Stimulated activated CD8-positive, alpha-beta memory T cell treated with anti-CD3 and anti-CD28 coated beads, Interleukin-7, amount 100 ng/mL, for 4 hours (primary cell): ENCODE results near the gene CELA1.

ENCODE experiments used
- DNase-seq, 2 donors: peaks; one replicate each; pipeline ENCODE4 v3.0.0-alpha.2; 2020; ENCODE audit warnings: low read depth in 2 of 2

The CELA1 gene

DNA sequence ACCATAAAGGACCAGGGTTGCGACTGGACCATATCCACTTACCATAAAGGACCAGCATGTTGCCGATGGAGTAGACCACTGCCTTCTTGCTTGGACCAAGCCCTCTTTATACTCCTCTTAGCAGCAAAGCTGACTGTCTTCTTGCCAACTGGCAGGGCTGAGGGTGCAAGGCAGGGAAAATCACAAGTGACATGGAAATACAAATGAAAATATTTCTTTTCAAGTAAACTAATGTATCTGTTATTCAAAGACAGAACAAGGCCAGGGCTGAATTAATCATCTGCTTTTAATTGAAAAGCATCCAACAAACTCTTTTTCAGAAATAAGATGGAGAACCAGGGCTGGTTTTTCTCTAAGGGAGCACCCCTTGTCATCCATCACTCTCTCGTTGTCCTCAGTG lies at the start of gene CELA1:
Gene CELA1 (minus strand): TSS at position 99 of the 400 bp plus-strand sequence. CDS start 41 bp downstream, at position 58.
- no peak for DNase-seq

DNA sequence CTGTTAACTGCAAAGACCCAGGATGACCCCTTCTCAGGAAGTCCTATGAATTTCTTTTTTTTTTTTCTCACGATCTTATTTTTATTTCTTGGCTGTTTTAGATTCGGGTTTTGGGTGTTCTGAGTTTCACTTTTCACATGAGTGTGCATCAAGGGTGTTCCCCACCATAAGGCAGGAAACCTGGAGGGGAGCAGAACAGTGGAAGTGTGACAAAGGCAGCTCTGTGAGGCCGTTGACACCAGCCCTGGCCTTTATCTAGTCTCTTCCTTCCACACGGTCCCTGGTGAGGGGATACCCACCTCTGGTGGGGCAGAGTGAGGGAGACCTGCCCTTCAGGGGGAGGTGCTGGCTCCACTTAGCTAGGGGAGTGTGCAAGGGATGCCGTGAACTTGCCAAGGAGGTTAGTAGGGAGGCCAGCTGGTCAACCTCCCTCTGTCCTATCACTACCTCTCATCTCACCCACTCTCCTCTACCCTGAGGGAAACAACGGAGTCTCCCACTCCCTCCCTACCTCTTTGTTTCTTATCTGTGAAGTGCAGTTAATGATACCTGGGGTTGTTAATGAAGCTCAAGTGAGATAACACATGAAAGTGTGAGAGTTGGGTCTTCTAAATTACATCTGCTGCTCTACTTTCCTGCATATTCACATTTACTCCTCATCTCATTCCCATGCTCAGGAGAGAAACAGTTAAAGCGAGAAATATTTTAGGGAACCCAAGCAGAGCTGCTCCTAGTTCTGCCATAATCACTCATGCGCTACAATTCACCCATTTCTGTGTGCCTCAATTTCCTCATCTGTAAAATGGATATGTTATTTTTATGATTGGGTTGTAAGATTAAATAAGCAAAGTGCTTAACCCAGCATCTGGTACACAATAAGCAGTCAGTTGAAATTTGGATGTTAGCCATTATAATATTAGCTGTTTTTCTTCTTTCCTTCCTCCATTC lies 49.1 kb upstream of the CELA1 start:
- peak in 1 of 2 donors; percentile 17 for DNase-seq

DNA sequence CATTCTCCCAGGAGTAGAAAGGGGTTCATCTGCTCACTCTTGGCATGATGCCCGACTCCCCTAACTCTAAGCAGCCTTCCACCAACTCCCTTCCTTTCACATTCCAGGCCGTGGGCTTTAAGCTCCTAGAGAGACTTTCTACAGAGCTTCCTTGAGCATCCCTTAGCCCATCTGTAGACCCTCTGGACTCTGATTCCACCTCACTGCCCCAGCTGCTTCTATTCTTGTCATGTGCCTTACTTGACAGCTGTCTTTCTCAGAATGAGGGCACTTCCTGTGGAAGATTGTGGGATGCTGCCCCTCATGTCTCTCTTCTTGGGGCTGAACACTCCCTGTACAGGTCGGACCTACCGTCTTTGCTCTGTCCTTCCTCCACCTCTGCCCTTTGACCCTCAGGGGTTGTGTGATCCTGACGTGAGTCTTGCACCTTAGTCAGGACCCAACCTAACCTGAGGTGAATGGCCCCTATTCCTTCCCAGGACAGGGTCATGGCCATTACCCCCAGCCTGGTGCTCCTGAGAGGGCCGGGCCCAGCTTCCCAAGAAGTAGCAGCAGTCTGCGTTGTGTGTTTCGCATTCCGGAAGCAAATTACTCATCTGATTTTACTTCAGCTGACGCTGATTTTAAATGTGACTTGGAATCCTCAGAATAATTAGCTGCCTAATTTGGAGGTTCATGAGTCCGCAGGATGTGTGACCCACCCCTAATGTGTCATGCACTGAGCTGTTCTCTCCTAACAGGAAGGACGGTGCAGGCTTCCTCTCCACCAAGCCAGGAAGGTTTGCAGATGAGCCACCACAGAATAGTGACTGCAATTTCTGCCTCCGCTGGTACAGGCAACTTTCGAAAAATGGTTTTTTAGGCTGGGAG lies 47.4 kb upstream of the CELA1 start:
- DNase-seq: peak; percentile 57 to 59

DNA sequence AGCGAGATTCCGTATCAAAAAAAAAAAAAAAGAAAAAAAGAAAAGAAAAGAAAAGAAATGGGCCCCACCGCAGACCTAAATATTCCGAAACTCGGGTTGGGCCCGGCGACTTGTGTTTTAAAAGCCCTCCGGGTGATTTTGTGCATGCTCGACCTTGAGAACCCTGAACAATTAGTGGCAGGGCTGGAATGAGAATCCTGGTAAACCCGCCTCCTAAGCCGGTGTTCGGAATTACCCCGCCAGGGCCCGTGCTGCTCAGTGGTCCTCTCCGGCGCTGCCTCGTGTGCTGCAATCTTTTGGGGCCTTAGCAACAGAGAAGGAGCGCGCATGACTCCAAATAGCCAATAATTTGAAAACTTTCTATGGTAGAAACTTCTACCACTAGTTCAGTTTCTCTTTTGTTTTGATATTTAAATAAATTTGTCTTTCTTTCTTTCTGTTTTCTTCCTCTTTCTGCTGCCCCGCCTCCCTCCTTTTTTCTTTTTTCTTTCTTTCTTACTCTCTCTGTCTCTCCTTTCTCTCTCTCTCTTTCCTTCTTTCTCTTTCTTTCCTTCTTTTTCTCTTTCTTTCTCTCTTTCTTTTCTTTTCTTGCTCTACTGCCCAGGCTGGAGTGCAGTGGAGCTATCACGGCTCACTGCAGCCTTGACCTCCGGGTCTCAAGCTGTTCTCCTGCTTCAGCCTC lies 46.2 kb upstream of the CELA1 start:
- DNase-seq: no peak

DNA sequence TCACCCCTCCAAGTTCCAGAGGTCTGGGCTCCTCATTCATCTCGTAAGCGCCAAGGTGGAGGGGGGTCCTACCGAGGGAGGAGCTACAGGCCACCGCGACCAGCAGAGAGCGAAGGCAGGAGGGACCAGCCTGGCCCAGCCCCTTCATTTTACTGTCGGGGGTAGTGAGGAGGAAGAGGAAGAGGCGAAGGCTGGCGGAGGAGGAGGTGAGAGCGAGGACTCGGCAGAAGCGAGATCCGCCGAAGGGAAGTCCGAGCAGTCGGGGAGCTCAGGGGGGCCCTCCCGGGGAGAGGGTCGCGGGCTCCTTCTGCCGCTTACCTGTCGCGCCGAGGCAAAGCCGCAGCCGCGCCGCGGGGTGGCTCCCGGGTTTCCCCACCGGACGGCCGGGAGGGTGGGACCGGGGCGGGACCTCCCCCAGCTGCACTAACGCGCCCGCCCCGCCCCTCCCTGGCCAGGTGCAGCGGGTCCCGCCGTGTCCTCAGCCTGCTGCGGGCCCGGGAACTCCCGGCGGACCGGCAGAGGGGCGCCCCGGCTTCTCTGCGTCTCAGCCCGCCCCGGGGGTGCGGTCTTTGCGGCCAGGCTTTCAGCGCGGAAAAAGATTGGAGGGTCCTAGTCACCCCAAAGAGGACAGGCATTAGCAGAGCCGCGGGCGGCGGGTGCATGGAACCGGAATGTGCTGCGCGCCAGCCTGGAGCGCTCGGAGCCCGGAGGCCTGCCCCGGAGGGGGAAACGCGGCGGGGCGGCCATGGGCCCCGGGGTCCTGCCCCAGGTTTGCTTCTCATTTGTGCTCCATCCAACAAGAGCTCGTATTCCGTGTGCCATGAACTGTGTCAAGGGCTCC lies 45.0 kb upstream of the CELA1 start, which contains the start of gene GALNT6:
Gene GALNT6 (minus strand): TSS at position 124 of the 841 bp plus-strand sequence. CDS start 11,625 bp downstream, outside the sequence.
- peak; percentile 32 to 70 for DNase-seq

DNA sequence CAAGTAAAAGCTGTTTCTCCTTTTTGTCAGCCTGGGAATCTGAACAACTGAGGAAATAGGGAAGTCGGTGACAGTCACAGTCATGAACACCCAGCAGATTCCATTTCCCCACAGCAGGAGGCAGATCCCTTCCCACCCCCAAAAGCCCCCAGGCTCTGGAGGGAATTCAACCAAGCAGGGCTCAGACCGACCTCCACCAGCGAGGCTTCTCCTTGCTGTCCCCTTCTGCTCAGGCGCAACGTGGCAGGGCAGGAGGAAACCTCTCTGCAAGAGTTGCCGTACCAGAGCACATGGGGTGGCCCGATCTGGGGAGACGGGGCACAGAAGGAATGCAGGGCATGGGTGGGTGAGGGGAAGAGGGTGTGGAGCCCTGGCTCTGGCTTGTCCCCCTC lies 44.4 kb upstream of the CELA1 start:
- no peak for DNase-seq

DNA sequence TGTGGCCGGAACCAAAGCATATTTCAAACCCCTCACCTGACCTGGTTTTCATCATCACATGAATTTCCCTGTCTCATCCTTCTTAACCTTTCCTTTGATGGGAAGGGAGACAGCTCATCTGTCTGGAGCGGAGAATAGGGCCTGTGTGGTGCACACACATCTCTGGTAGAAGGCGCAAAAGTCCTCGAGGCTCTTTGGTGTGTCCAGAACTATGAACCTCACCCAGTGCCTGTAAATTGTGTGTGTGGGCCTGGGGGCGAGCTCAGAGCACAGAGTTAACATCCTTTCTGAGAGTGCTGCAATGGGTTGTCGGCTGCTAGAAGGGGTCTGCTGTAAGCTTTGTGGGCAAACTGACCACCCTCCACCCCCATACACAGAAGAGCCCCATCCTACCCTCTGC lies 44.0 kb upstream of the CELA1 start:
- DNase-seq: no peak

DNA sequence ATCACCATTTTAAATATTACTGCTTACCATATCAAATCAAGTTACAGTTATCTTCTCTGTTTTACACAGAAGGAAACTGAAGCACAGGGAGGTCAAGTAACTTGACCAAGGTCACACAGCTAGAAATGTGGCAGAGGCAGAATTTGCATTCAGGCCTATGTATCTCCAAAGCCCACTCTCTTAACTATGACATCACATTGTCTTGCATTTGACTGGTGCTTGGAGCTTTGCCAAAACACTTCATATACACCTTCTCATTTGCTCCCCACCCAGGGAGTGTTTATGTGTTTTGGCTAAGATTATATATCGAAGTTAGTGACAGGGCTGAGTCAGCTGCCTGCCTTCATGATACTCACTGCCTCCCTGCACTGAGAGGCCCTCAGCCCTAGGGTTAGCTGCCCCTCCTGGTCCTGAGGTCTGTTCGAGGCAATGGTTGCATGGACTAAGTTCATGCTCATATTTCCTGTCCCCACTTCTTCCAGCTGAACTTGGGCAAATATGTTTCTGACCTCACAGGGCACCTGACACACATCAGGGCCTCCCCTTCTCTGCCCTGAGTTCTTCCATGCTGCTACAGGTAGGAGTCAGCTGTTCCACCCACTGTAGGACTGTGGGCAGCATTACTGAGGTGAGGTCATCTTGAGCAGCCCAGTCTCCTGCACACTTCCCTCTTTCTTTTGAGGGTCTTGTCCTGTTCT lies 43.0 kb upstream of the CELA1 start:
- no peak for DNase-seq

DNA sequence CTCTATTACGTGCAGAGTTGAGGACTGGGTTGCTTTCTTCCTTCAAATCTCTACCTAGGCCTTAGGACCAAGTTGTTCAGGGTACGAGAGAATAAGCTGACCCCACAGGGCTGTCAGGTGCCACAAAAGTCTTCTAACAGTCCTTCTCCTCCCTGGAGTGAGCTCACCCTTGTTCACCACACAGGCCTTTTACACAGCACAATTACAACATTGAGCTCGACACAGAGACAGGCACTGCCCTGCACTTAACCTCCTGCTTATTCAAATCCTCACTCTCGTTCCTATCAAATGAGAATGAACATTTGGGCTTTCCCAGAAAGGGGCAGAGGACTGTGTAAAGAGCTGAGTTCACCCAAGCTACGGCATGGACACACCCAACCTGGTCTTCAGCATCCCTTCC lies 42.4 kb upstream of the CELA1 start:
- no peak for DNase-seq

DNA sequence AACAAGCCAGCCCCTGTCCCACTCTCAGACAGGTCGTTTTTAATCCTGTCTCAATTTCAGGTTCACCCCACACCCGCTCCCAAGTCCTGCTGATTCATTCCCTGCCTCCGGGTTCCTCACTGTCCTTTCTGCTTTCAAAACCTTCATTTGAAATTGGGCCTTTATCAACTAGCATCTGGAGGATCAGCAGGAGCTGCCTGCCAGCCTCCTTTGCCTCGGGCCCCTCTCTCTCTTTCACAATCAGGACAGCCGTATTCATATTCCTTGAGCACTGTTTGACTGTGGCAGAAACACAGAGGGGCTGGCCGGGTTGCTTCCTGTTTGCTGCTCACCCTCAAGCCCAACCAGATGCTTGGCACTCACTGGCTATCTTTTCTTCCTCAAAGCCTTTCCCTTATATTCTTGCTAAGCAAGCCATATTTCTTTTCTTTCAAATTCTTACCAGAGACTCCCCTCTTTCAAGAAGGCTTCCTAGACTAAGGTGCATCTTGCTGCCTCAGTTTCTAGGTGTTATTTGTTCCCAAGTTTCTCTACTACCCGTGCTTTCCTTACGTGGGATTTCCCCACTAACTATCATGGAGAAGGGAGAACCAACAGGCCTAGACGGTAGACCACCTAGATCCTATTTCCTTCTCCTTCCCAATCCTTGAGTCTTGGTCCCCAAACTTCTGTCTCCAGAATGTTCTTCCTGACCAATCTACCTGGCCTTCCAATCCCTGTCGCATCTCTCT lies 41.8 kb upstream of the CELA1 start:
- no peak for DNase-seq

DNA sequence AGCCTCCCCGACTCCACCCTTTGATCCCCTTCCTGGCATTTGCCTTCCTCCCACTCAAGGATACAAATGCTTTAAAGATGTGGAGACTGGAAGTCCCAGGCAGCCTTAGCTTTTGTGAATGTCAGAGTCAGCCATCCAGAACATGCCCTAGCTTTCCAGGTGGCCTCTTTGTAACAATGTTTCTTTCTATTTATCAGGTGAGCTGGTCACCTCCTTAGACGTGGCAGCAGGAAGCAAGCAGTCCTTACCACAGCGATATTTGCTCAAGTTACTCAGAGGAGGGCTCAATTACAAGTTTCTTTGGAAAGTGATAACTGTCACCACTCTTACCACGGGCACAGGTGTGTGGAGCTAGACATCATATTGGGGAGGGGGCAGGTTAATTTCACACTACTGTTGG lies 39.9 kb upstream of the CELA1 start:
- DNase-seq: no peak

DNA sequence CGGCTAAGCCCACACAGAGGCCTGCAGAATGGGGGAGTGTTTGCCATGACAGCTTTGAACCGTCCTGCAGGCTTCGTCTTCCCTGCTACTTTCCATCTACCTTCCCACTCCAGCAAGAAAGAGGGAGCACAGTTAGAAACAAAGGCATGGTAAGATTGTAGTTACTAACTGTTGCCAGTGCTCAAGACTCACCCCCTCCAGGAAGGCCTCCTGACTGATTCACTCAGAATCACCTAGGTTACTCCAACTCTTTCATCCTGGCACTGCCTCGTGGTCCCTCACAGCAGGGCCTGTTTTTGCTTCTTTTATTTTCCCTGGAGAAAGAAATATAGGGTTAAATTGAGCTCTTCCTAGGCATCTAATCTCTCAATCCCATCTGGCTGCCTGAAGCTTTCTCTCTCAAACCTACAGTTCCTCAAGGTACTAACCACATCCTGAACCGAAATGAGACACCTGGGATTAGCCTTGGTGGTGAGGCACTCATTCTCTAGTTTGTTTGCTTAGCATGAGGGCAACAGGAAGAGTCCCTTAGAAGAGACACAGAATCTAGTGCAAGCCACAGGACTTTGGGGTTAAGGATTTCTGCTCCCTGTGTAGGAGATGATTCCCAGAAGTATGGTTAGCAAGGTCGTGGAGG lies 36.9 kb upstream of the CELA1 start:
- DNase-seq: no peak

DNA sequence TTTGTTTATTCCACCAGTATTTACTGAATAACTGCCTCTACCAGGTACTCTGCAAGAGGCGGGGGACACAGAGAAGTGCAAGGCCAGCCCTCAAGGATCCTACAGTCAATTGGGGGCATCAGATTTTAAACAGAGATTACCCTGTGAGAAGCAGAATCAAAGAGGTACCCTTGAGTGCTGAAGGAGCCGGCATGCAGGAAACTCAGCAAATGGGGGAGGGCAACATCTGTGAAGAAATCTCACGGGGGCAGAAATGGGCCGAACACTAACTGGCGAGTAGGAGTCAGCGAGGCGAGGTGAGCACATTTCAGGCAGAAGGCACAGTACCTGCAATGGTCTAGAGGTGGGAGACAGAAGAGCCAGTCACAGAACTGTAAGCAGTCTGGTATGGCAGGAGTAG lies 35.7 kb upstream of the CELA1 start:
- DNase-seq: no peak

DNA sequence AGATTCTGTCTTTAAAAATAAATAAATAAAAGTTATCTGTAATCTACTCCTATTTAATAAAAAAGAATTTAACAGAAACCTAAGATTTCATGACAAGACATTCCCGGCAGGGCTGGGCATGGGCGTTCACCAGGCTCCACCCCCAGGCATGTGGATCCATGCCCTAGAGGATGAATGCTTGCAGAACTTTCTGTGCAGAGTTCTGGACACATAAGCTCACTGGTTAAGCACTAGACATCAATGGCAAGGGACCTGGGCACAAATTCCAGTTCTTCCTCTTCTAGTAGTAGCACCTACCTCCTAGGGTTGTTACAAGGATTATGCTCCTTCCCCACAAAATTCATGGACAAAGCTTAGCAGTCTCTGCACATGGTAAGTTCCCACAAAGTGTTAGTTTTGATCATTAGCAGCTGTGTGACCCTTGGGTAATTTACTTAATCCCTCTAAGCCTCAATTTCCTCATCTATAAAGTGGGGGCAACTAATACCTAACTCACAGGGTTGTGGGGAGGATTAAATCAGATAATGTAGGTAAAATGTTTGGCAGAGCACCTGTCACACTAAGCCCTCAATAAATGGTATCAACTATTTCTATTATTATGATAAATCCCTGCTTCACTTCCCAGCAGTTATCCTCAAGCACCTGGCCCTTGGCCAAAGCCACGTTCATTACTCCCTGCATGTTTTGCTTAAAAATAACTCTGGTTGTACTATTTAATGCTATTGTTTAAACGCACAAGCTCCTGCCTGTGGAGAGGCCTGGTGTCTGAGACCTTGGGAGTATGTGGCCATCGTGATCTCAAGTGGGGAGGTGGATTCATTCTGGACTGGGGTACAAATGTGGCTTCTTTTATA lies 35.0 kb upstream of the CELA1 start:
- no peak for DNase-seq

DNA sequence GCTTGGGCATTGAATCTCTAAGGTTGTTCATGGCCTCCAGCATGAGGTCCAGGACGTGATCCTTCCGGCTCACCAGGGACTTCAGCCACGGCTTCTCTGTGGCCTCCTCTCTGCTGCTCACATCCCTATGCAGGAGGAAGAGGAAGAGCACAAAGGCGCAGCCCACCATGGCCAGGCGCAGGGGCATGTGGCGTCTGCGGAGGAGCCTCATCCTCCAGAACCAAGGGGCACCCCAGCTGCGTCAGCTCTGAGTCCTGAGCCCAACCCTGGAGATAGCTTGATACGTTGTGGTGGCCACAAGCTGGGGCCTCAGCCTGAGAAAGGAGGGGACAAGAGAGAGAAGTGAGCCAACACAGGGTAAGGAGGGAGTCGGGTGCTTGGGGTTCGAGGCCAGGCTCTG lies 33.1 kb upstream of the CELA1 start:
- DNase-seq: no peak

DNA sequence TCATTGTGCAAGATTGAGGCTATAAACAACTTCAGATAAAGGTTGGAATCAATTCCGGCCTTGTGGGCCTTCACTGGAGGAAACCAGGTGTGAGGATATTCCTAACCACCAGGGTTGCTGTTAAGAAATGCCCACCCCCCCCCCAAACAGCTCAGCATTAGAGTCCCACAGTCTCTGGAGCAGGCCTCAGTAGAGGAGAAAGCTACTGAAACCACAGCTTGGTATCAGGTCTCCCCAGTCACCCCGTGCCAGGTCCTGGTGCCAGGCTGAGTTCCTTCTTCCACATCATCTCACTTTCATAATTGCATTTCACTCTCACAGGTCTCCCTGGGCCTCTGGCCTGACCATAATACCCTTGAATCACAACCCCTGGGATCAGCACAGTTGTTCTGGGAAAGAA lies 32.3 kb upstream of the CELA1 start:
- DNase-seq: no peak

DNA sequence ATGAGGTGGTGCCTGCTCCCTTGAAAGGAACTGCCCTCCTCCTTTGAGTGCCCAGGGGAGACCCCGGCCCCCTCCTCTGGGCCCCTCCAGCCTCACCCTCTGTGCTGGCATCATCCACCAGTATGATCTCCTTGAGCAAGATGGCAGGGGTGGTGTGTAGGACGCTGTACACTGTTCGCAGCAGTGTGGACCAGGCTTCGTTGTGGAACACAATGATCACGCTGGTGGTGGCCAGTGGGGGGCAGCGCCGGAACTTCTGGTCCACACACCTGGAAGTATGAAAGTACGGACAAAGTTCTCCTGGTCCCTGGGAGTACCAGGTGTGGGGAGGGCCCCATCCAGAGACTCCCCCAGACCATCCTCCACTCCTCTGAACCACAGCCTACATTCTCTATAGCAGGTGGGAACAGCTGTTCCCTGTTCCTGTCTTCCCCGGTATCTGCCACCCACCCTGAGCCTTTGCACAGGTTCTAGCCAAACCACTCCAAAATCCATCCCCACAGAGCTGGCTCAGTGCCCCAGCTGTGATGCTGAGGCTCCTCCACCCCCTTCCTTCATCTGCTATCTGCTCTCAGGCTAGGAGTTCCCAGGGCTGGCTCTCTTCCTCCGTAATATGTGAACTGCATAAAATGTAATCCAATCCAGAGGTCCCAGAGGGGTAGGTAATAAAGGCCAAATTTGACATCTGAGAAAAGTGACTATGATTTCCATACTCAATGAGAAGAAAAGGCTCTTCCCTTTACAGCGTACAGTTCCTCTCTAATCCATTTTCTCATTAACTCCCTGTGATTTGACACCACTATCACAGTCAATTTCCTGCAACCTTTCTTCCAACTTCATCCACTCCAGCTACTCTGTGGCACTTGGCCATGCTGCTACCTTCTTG lies 30.9 kb upstream of the CELA1 start:
- DNase-seq: no peak
